H9 (cell line): ENCODE results near the gene ARMC9. TPM values are rescaled to one million over a fixed set of nuclear protein-coding genes. Genes with fewer than 3 reads are reported as not detected.
A peak's percentile ranks its signal among the peaks of the same experiment; 100 is the strongest.

Experiments used
- DNase-seq: peaks from one replicate; pipeline ENCODE4 v3.0.0-alpha.2; 2017
- H2AFZ ChIP-seq: one replicate; pipeline ENCODE4 v1.6.1; 2013; ENCODE audit warnings: mild to moderate bottlenecking, low read length, control low read depth, moderate library complexity
- H2AK5ac ChIP-seq: 2 replicates; pipeline ENCODE4 v1.6.1; 2013; ENCODE audit warnings: low read length, control low read depth, mixed read lengths; ENCODE audit not compliant: insufficient read length
- H2BK120ac ChIP-seq: one replicate; pipeline ENCODE4 v1.6.1; 2013; ENCODE audit warnings: low read depth, mild to moderate bottlenecking, low read length, control low read depth, inconsistent platforms; ENCODE audit not compliant: poor library complexity, severe bottlenecking
- H2BK12ac ChIP-seq: 2 replicates; pipeline ENCODE4 v1.6.1; 2013; ENCODE audit warnings: low read length, control low read depth, mixed read lengths, low read depth; ENCODE audit not compliant: insufficient read length
- H2BK15ac ChIP-seq: 2 replicates; pipeline ENCODE4 v1.6.1; 2013; ENCODE audit warnings: low read depth, low read length, control low read depth
- H2BK20ac ChIP-seq: one replicate; pipeline ENCODE4 v1.6.1; 2013; ENCODE audit warnings: low read depth, mild to moderate bottlenecking, low read length, control low read depth, inconsistent platforms; ENCODE audit not compliant: poor library complexity, severe bottlenecking
- H2BK5ac ChIP-seq: 2 replicates; pipeline ENCODE4 v1.6.1; 2013; ENCODE audit warnings: low read length, control low read depth, mixed read lengths; ENCODE audit not compliant: insufficient read length
- H3K14ac ChIP-seq: 2 replicates; pipeline ENCODE4 v1.6.1; 2013; ENCODE audit warnings: low read length, control low read depth; ENCODE audit not compliant: insufficient read depth
- H3K18ac ChIP-seq: 2 replicates; pipeline ENCODE4 v1.6.1; 2013; ENCODE audit warnings: low read depth, mild to moderate bottlenecking, mixed read lengths, low read length, control low read depth; ENCODE audit not compliant: insufficient read length
- H3K23ac ChIP-seq: 2 replicates; pipeline ENCODE4 v1.6.1; 2013; ENCODE audit warnings: low read length, control low read depth, mixed read lengths, low read depth; ENCODE audit not compliant: insufficient read length
- H3K23me2 ChIP-seq: 2 replicates; pipeline ENCODE4 v1.6.1; 2013; ENCODE audit warnings: low read depth, mild to moderate bottlenecking, mixed read lengths, low read length, control low read depth; ENCODE audit not compliant: insufficient read length, poor library complexity, severe bottlenecking
- H3K27ac ChIP-seq: 2 replicates; pipeline ENCODE4 v1.5.1; 2013; ENCODE audit warnings: low read length, control low read depth, mixed read lengths, low read depth; ENCODE audit not compliant: insufficient read length
- H3K27me3 ChIP-seq: 2 replicates; pipeline ENCODE4 v1.6.1; 2013; ENCODE audit warnings: low read length, control low read depth, inconsistent platforms; ENCODE audit not compliant: insufficient read depth
- H3K4ac ChIP-seq: 2 replicates; pipeline ENCODE4 v1.6.1; 2013; ENCODE audit warnings: low read depth, mild to moderate bottlenecking, control low read depth, inconsistent platforms, low read length, moderate library complexity
- H3K4me1 ChIP-seq: 2 replicates; pipeline ENCODE4 v1.6.1; 2013; ENCODE audit warnings: low read length, control low read depth, inconsistent platforms; ENCODE audit not compliant: insufficient read depth
- H3K4me2 ChIP-seq: 2 replicates; pipeline ENCODE4 v1.6.1; 2013; ENCODE audit warnings: low read length, control low read depth, mixed read lengths; ENCODE audit not compliant: insufficient read length, insufficient read depth
- H3K56ac ChIP-seq: 2 replicates; pipeline ENCODE4 v1.6.1; 2013; ENCODE audit warnings: low read depth, mild to moderate bottlenecking, mixed read lengths, low read length, control low read depth; ENCODE audit not compliant: insufficient read length
- H3K79me1 ChIP-seq: 2 replicates; pipeline ENCODE4 v1.6.1; 2013; ENCODE audit warnings: low read depth, mild to moderate bottlenecking, moderate library complexity, low read length, control low read depth, inconsistent platforms; ENCODE audit not compliant: insufficient read depth, poor library complexity, severe bottlenecking
- H3K79me2 ChIP-seq: 2 replicates; pipeline ENCODE4 v1.6.1; 2013; ENCODE audit warnings: low read length, control low read depth, inconsistent platforms; ENCODE audit not compliant: insufficient read depth
- H3K9ac ChIP-seq: 2 replicates; pipeline ENCODE4 v1.6.1; 2013; ENCODE audit warnings: low read length, control low read depth, mixed read lengths; ENCODE audit not compliant: insufficient read length; ENCODE audit errors: extremely low read depth
- H3K9me3 ChIP-seq: one replicate; pipeline ENCODE4 v1.6.1; 2013; ENCODE audit warnings: low read depth, low read length, inconsistent platforms; ENCODE audit not compliant: control insufficient read depth
- H3T11ph ChIP-seq: one replicate; pipeline ENCODE4 v1.6.1; 2013; ENCODE audit warnings: mild to moderate bottlenecking, low read length, control low read depth, inconsistent platforms
- H4K20me1 ChIP-seq: one replicate; pipeline ENCODE4 v1.6.1; 2013; ENCODE audit not compliant: control insufficient read depth, insufficient read length, insufficient read depth
- H4K5ac ChIP-seq: 2 replicates; pipeline ENCODE4 v1.6.1; 2013; ENCODE audit warnings: low read depth, mild to moderate bottlenecking, mixed read lengths, low read length, control low read depth; ENCODE audit not compliant: insufficient read length
- H4K8ac ChIP-seq: replicated peaks from 2 replicates; pipeline ENCODE4 v1.6.1; 2013; ENCODE audit warnings: low read length, control low read depth, mixed read lengths, low read depth; ENCODE audit not compliant: insufficient read length
- H4K91ac ChIP-seq: 2 replicates; pipeline ENCODE4 v1.6.1; 2013; ENCODE audit warnings: low read depth, mild to moderate bottlenecking, moderate library complexity, mixed read lengths, low read length, control low read depth; ENCODE audit not compliant: insufficient read length
- H3K27ac Mint-ChIP-seq, 3 experiments: 2 replicates in 2 of 3; 3 replicates in 1 of 3; pipeline ENCODE4 v1.8.0; 2020 to 2021; ENCODE audit warnings: mixed read lengths in 3 of 3, mild to moderate bottlenecking in 1 of 3, moderate library complexity in 1 of 3
- H3K27me3 Mint-ChIP-seq: 2 replicates; pipeline ENCODE4 v1.8.0; 2021; ENCODE audit warnings: low read depth, mild to moderate bottlenecking, moderate library complexity, mixed read lengths
- H3K36me3 Mint-ChIP-seq, 3 experiments: 2 replicates in 2 of 3; 3 replicates in 1 of 3; pipeline ENCODE4 v1.8.0; 2020 to 2021; ENCODE audit warnings: low read depth in 3 of 3, mixed read lengths in 3 of 3; ENCODE audit not compliant: insufficient read depth in 1 of 3
- H3K4me1 Mint-ChIP-seq, 2 experiments: 2 replicates each; pipeline ENCODE4 v1.8.0; 2020; ENCODE audit warnings: mixed read lengths in 2 of 2
- H3K4me3 Mint-ChIP-seq, 2 experiments: 2 replicates in 1 of 2; 3 replicates in 1 of 2; pipeline ENCODE4 v1.8.0; 2020 to 2021; ENCODE audit warnings: mild to moderate bottlenecking in 2 of 2, mixed read lengths in 2 of 2, moderate library complexity in 1 of 2
- H3K9me3 Mint-ChIP-seq, 2 experiments: 2 replicates in 1 of 2; 3 replicates in 1 of 2; pipeline ENCODE4 v1.8.0; 2020; ENCODE audit warnings: mild to moderate bottlenecking in 2 of 2, mixed read lengths in 2 of 2, moderate library complexity in 1 of 2
- CTCF ChIP-seq: fragments of 200-600 bp; sonication (generic); conservative IDR thresholded peaks from 3 replicates; pipeline ENCODE4 v1.8.0; 2021; ENCODE audit warnings: antibody characterized with exemption, mild to moderate bottlenecking
- WGBS: extraction: QIAGEN DNeasy Blood & Tissue Kit; methylation state at CpG from one replicate; pipeline ENCODE4 v1.1.7; 2013; ENCODE audit warnings: missing lambda C conversion rate, low lambda C conversion rate, mixed read lengths; ENCODE audit not compliant: insufficient read length; ENCODE audit errors: extremely low coverage; 5-methylcytosine and 5-hydroxymethylcytosine counted together
- total RNA-seq: library from RNA; stranded (reverse); gene quantifications from 2 replicates; pipeline ENCODE4 v1.2.1, GENCODE V29; 2021

ARMC9 gene
- total RNA-seq, 1 experiment from 2014 or later: 37.6 TPM

GRCh38 chr2:231189171-231189530, 9.3 kb upstream of the ARMC9 start:
- no peaks in the 10 kb centered on the region for H3K23me2 ChIP-seq
- H2AFZ ChIP-seq: no peak overlapping the region
- Mint-ChIP-seq H3K36me3 (no peaks in the 10 kb centered on the region), H3K27ac (peak overlapping the region in 1 of 3 experiments; percentile 20; a peak in 1 of 7 replicates), H3K4me1 (peaks cover 15 to 33% of the 10 kb centered on the region in 2 experiments), H3K27me3 (no peaks in the 10 kb centered on the region; the same call in none of the 2 replicates), H3K4me3 (no peak overlapping the region; a peak in 1 of 5 replicates), H3K9me3 (no peaks in the 10 kb centered on the region)
- H2BK20ac ChIP-seq: no peak overlapping the region
- no peak overlapping the region for H4K5ac ChIP-seq
- H3K4ac ChIP-seq: no peak overlapping the region
- no peak for TF ChIP-seq CTCF
- H3K27me3 ChIP-seq: no peaks in the 10 kb centered on the region
- no peaks in the 10 kb centered on the region for H3K79me2 ChIP-seq
- H3K23ac ChIP-seq: no peak overlapping the region
- DNase-seq: no peak
- H2BK12ac ChIP-seq: no peak overlapping the region
- no peak overlapping the region for H3K14ac ChIP-seq
- no peak overlapping the region for H2AK5ac ChIP-seq
- no CpG with 5 or more reads among the region's 8 CpGs for WGBS
- no peak overlapping the region for H3K9ac ChIP-seq
- H2BK120ac ChIP-seq: no peak overlapping the region
- H2BK5ac ChIP-seq: no peak overlapping the region
- no peaks in the 10 kb centered on the region for H3K79me1 ChIP-seq
- H3K9me3 ChIP-seq: no peaks in the 10 kb centered on the region
- peaks cover 4% of the 10 kb centered on the region; the same call in 1 of the 2 replicates for H3K4me1 ChIP-seq
- no peak overlapping the region for H4K8ac ChIP-seq
- no peaks in the 10 kb centered on the region for H4K20me1 ChIP-seq
- no peak overlapping the region for H3K18ac ChIP-seq
- no peak overlapping the region for H3K56ac ChIP-seq
- H3T11ph ChIP-seq: no peak overlapping the region
- H2BK15ac ChIP-seq: no peak overlapping the region
- no peak overlapping the region for H3K27ac ChIP-seq
- no peak overlapping the region for H3K4me2 ChIP-seq
- H4K91ac ChIP-seq: no peak overlapping the region
